Stomach (tissue), 4 donors: Measurements from ENCODE around the gene HAPSTR1.

Source experiments
- EP300 ChIP-seq: sonication (generic); formaldehyde crosslinking; IDR thresholded peaks from one replicate; pipeline ENCODE4 v1.6.1; 2017; ENCODE audit warnings: antibody characterized with exemption
- POLR2A ChIP-seq, 4 donors: fragments of 450-650 bp; IDR thresholded peaks; one replicate each; pipeline ENCODE4 v1.6.1; 2016; ENCODE audit warnings: antibody characterized with exemption in 4 of 4, control low read depth in 2 of 4, mild to moderate bottlenecking in 1 of 4, moderate library complexity in 1 of 4
- TF ChIP-seq, protein P1 (sequence below), 7 experiments: fragments of 450-650 bp in 4 of 7; fragments of 200-600 bp in 3 of 7; sonication (generic) in 3 of 7; IDR thresholded peaks; one replicate each; pipeline ENCODE4 v1.5.1; 2016 to 2019; ENCODE audit warnings: antibody characterized with exemption in 7 of 7, control low read depth in 2 of 7, mild to moderate bottlenecking in 1 of 7

DNA sequence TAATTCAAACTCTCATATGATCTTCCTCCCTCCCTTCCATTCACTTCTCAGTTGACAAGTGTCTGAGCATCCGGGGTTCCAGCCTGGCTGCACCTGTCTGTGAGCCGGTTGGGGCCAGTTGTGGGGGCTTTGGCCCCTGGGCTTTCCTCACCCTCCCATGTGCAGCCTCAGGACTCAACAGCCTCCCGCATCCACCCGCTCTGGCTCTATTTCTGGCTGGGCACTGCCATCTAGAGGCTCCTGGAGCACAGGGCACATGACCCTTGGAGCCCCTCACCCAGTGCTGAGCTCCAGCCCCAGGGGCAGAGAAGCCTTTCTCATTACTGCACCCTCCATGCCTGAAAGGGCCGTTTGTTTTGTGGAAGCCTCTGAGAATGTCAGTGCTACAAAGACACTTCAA, 43.3 kb downstream of the HAPSTR1 start:
- TF ChIP-seq, protein P1, sequence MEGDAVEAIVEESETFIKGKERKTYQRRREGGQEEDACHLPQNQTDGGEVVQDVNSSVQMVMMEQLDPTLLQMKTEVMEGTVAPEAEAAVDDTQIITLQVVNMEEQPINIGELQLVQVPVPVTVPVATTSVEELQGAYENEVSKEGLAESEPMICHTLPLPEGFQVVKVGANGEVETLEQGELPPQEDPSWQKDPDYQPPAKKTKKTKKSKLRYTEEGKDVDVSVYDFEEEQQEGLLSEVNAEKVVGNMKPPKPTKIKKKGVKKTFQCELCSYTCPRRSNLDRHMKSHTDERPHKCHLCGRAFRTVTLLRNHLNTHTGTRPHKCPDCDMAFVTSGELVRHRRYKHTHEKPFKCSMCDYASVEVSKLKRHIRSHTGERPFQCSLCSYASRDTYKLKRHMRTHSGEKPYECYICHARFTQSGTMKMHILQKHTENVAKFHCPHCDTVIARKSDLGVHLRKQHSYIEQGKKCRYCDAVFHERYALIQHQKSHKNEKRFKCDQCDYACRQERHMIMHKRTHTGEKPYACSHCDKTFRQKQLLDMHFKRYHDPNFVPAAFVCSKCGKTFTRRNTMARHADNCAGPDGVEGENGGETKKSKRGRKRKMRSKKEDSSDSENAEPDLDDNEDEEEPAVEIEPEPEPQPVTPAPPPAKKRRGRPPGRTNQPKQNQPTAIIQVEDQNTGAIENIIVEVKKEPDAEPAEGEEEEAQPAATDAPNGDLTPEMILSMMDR (IDR thresholded peaks at IDR 0.05) = peak in 5 of 7 experiments; percentile 25 to 58 (median 37)
- TF ChIP-seq POLR2A (IDR thresholded peaks at IDR 0.05) = no peak
- TF ChIP-seq EP300 = no peak
